Astrocyte of the cerebellum (primary cell): ENCODE results near the gene MAPK7.

Source experiments
- DNase-seq: peaks from one replicate; pipeline ENCODE4 v3.0.0-alpha.2; 2011; ENCODE audit warnings: low read depth
- H3K4me3 ChIP-seq: 2 replicates; pipeline ENCODE4 v1.5.1; 2011; ENCODE audit warnings: mild to moderate bottlenecking, low read depth, low read length, moderate library complexity
- CTCF ChIP-seq: IDR thresholded peaks from 2 replicates; pipeline ENCODE4 v1.5.1; 2012; ENCODE audit warnings: low read length, low read depth, moderate library complexity, mild to moderate bottlenecking; ENCODE audit errors: missing control alignments
- in situ Hi-C: cut with HindIII; loops from 2 replicates; pipeline ENCODE4 v1.10.0; 2017; ENCODE audit warnings: low sequenced_read_pairs

The MAPK7 gene

GRCh38 chr17:19410875-19411620, 32.8 kb downstream of the MAPK7 start, which contains the start of gene RNF112:
TSS of gene RNF112 (plus strand) at chr17:19411232. CDS start at chr17:19411409, 177 bp downstream.
- no peak for TF ChIP-seq CTCF
- H3K4me3 ChIP-seq: no peak within 1 kb of the TSS
- no peak for DNase-seq
- in situ Hi-C loops: no loop called here

DNA sequence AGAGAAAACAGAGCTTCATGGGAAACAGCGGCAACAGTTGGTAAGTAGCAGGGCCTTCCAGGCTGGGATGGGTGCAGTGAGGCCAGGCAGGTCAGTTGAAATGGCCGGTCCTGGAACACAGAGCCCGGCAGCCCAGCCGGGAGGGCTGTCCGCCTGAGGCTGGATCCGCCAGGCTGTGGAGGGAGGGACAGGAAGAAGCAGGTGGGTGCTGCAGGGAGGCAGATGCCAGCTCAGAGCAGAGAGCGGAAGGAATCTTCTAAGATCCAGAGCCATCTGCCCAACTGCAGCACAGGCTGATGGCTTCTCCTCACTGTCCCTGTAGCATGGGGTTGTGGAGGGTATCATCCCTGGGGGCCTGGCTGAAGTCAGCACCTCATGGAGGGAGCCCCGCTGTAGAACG, 33.3 kb downstream of the MAPK7 start:
- DNase-seq: no peak
- TF ChIP-seq CTCF: no peak
- no peak overlapping the region for H3K4me3 ChIP-seq
- in situ Hi-C loops: no loop called here

DNA sequence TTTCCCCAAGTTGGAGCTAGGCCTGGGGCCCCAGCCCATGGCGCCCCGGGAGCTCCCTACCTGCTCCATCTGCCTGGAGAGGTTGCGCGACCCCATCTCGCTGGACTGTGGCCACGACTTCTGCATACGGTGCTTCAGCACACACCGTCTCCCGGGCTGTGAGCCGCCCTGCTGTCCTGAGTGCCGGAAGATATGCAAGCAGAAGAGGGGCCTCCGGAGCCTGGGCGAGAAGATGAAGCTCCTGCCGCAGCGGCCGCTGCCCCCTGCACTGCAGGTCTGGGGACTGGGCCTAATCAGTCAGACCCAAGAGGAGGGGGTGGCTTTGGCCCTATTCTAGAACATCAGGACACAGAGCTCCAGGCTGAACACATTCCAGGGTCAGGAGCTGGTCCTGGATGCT, 34.2 kb downstream of the MAPK7 start:
- in situ Hi-C loops: no loop called here
- H3K4me3 ChIP-seq: no peak overlapping the region
- TF ChIP-seq CTCF: no peak
- DNase-seq: no peak

DNA sequence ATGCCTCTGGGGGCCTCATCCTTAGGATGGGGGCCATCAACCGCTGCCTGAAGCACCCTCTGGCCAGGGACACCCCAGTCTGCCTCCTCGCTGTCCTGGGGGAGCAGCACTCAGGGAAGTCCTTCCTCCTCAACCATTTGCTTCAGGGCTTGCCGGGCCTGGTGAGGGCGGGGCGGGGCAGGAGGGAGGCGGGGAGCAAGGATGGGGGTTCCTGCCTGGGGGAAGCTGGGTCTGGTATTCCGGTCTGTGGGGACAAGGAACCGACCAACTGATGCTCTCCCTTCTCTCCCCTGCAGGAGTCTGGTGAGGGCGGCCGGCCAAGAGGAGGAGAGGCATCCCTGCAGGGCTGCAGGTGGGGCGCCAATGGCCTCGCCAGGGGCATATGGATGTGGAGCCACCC, 34.7 kb downstream of the MAPK7 start:
- TF ChIP-seq CTCF: no peak
- DNase-seq: no peak
- in situ Hi-C loops: no loop called here
- H3K4me3 ChIP-seq: no peak overlapping the region

DNA sequence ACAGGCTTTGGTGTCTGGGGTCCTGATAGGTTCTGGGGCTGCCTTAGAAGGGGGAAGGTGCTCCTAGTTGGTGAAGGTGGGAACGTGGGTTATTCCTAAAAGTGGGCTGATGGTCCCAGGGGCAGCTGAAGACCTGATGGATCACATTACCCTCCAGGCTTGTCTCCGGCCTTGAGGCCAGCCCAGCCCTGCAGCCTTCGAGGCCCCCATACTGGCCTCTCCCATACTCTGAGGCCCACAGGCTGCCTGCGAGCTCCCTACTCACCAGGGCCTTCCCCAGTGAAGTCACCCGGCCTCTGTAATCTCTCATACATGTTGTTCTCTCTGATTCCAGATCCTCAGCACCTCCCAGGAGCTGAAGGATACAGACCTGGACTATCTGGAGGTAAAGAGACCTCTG, 35.5 kb downstream of the MAPK7 start:
- in situ Hi-C loops: no loop called here
- no peak for TF ChIP-seq CTCF
- DNase-seq: no peak
- no peak overlapping the region for H3K4me3 ChIP-seq

DNA sequence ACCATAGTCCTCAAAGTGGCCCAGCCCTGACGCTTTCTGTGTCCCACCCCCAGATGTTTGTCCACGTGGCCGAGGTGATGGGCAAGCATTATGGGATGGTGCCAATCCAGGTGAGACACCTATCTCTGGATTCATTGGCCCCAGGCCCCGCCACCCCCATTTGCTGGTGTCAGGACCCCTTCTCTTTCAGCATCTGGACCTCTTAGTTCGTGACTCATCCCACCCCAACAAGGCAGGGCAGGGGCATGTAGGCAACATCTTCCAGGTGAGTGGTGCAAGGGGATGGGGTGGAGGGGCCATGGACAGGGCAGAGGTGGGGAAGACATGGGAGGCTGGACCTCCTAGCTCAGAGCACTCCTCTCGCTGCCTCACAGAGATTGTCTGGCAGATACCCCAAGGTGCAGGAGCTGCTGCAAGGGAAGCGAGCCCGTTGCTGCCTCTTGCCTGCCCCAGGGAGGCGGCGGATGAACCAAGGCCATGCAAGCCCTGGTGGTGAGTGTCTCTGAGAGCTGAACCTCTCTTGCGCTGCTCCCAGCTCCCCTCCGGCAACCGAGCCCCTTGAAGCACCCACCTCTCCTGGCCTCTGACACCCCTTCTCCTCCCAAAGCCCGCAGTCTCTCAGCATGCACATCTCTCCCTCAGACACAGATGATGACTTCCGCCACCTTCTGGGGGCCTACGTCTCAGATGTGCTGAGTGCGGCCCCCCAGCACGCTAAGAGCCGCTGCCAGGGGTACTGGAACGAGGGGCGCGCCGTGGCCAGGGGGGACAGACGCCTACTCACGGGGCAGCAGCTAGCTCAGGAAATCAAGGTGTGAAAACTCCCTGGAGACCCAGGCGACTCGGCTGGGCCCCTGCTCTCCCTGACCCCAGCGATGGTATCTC, 36.3 kb downstream of the MAPK7 start:
- TF ChIP-seq CTCF: no peak
- DNase-seq: no peak
- in situ Hi-C loops: no loop called here
- no peak overlapping the region for H3K4me3 ChIP-seq
